HepG2 (cell line): ENCODE results near the gene ZNF653. TPM values are rescaled to one million over a fixed set of nuclear protein-coding genes. Genes with fewer than 3 reads are reported as not detected.

Source experiments
- CAMTA2 ChIP-seq: sonication (generic); formaldehyde crosslinking; IDR thresholded peaks from 2 replicates; pipeline ENCODE4 v1.4.0; 2020; ENCODE audit warnings: mild to moderate bottlenecking, missing genetic modification reagents, borderline replicate concordance
- CCDC6 ChIP-seq: sonication (generic); formaldehyde crosslinking; IDR thresholded peaks from 2 replicates; pipeline ENCODE4 v1.8.1; 2022; ENCODE audit warnings: mild to moderate bottlenecking, missing genetic modification reagents, moderate library complexity
- CEBPB ChIP-seq: IDR thresholded peaks from 2 replicates; pipeline ENCODE4 v1.6.1; 2011; ENCODE audit warnings: low read depth, low read length, improper control_type of control experiment, borderline replicate concordance
- EED ChIP-seq: sonication (generic); formaldehyde crosslinking; IDR thresholded peaks from 2 replicates; pipeline ENCODE4 v1.5.0; 2020; ENCODE audit warnings: mild to moderate bottlenecking, missing genetic modification reagents
- FOXO4 ChIP-seq: sonication (generic); formaldehyde crosslinking; conservative IDR thresholded peaks from 2 replicates; pipeline ENCODE4 v1.8.1; 2023; ENCODE audit warnings: missing genetic modification reagents
- KLF9 ChIP-seq: IDR thresholded peaks from 2 replicates; pipeline ENCODE4 v1.6.1; 2016; ENCODE audit warnings: low read depth
- MED8 ChIP-seq: sonication (generic); formaldehyde crosslinking; IDR thresholded peaks from 2 replicates; pipeline ENCODE4 v1.8.1; 2023; ENCODE audit warnings: mild to moderate bottlenecking, missing genetic modification reagents; ENCODE audit not compliant: insufficient replicate concordance
- MEIS2 ChIP-seq: sonication (generic); formaldehyde crosslinking; IDR thresholded peaks from 2 replicates; pipeline ENCODE4 v1.9.0; 2021; ENCODE audit warnings: mild to moderate bottlenecking, missing genetic modification reagents
- MNT ChIP-seq: fragments of 450-650 bp; IDR thresholded peaks from 2 replicates; pipeline ENCODE4 v1.6.1; 2016
- NFYB ChIP-seq: sonication (generic); formaldehyde crosslinking; IDR thresholded peaks from 2 replicates; pipeline ENCODE4 v1.4.0; 2020; ENCODE audit warnings: missing genetic modification reagents
- NPAS2 ChIP-seq: sonication (generic); formaldehyde crosslinking; IDR thresholded peaks from 2 replicates; pipeline ENCODE4 v1.8.0; 2022; ENCODE audit warnings: mild to moderate bottlenecking, missing genetic modification reagents, borderline replicate concordance
- NR2C2 ChIP-seq: sonication (generic); formaldehyde crosslinking; IDR thresholded peaks from 2 replicates; pipeline ENCODE4 v1.4.0; 2020; ENCODE audit warnings: missing genetic modification reagents, mild to moderate bottlenecking, moderate library complexity, borderline replicate concordance
- TAF1 ChIP-seq: sonication (generic); formaldehyde crosslinking; IDR thresholded peaks from 2 replicates; pipeline ENCODE4 v1.4.0; 2020; ENCODE audit warnings: missing genetic modification reagents
- TBX2 ChIP-seq: sonication (generic); formaldehyde crosslinking; IDR thresholded peaks from 2 replicates; pipeline ENCODE4 v1.5.0; 2020; ENCODE audit warnings: missing genetic modification reagents, mild to moderate bottlenecking, borderline replicate concordance
- TFDP2 ChIP-seq: sonication (generic); formaldehyde crosslinking; IDR thresholded peaks from 2 replicates; pipeline ENCODE4 v1.4.0; 2020; ENCODE audit warnings: missing genetic modification reagents
- TIGD3 ChIP-seq: sonication (generic); formaldehyde crosslinking; IDR thresholded peaks from 2 replicates; pipeline ENCODE4 v1.5.1; 2020; ENCODE audit warnings: mild to moderate bottlenecking, missing genetic modification reagents, borderline replicate concordance
- ZFP36L2 ChIP-seq: sonication (generic); formaldehyde crosslinking; IDR thresholded peaks from 2 replicates; pipeline ENCODE4 v1.4.0; 2020; ENCODE audit warnings: missing genetic modification reagents
- ZKSCAN8 ChIP-seq: IDR thresholded peaks from 2 replicates; pipeline ENCODE4 v1.6.1; 2016; ENCODE audit warnings: borderline replicate concordance, missing genetic modification reagents, missing compliant biosample characterization
- ZNF317 ChIP-seq: sonication (generic); formaldehyde crosslinking; IDR thresholded peaks from 2 replicates; pipeline ENCODE4 v1.5.0; 2020; ENCODE audit warnings: mild to moderate bottlenecking, missing genetic modification reagents
- ZNF574 ChIP-seq: sonication (generic); formaldehyde crosslinking; IDR thresholded peaks from 2 replicates; pipeline ENCODE4 v1.4.0; 2020; ENCODE audit warnings: missing genetic modification reagents
- ZNF614 ChIP-seq: IDR thresholded peaks from 2 replicates; pipeline ENCODE4 v1.6.1; 2018; ENCODE audit warnings: missing biosample characterization, missing genetic modification reagents, inconsistent platforms, borderline replicate concordance
- polyA plus RNA-seq, 8 experiments: library from polyadenylated mRNA; depleted of rRNA in 3 of 8; stranded (reverse) in 7 of 8; unstranded in 1 of 8; fragments of >200 nt; fragmentation: Illumina TruSeq in 4 of 8; extraction: Trizol in 4 of 8; gene quantifications; 2 replicates each; pipeline versions ENCODE4 v1.2.1 to v1.2.3, GENCODE V29; 2011 to 2016; ENCODE audit warnings: low read depth in 4 of 8, missing spikeins in 1 of 8, mixed read lengths in 1 of 8; ENCODE audit not compliant: insufficient read depth in 1 of 8
- total RNA-seq, 5 experiments: library from RNA; depleted of rRNA; stranded (reverse); fragments of >200 nt; fragmentation: Illumina TruSeq; extraction: Trizol; gene quantifications; 2 replicates each; pipeline ENCODE4 v1.2.3, GENCODE V29; 2016; ENCODE audit warnings: low read depth in 1 of 5

The ZNF653 gene
- total and polyA plus RNA-seq, 2 of the 13 experiments (the other 11 are each of a cell fraction or from before 2014, with no cell fraction given) = 4.7 to 7.1 TPM

- TF ChIP-seq KLF9 (CRISPR knock-in tag) = no peak
- no peak for TF ChIP-seq TIGD3 (CRISPR knock-in tag)
- peak; percentile 82; the same call in 1 of the 2 replicates for TF ChIP-seq ZNF614 (CRISPR knock-in tag)
- peak; percentile 90 for TF ChIP-seq NFYB (CRISPR knock-in tag)
- TF ChIP-seq CCDC6 (CRISPR knock-in tag) = peak; percentile 88; the same call in 1 of the 2 replicates
- peak; percentile 90 for TF ChIP-seq MEIS2 (CRISPR knock-in tag)
- TF ChIP-seq TBX2 = peak; percentile 23; the same call in 1 of the 2 replicates
- no peak for TF ChIP-seq CAMTA2 (CRISPR knock-in tag)
- TF ChIP-seq ZKSCAN8 = no peak
- no peak for TF ChIP-seq FOXO4
- no peak for TF ChIP-seq TAF1 (CRISPR knock-in tag)
- no peak for TF ChIP-seq ZNF317 (CRISPR knock-in tag)
- TF ChIP-seq CEBPB = peak; percentile 98
- no peak for TF ChIP-seq ZFP36L2 (CRISPR knock-in tag)
- TF ChIP-seq NPAS2 = no peak
- peak; percentile 82 for TF ChIP-seq TFDP2 (CRISPR knock-in tag)
- TF ChIP-seq MED8 (CRISPR knock-in tag) = no peak
- peak; percentile 41; the same call in 1 of the 2 replicates for TF ChIP-seq NR2C2 (CRISPR knock-in tag)
- no peak for TF ChIP-seq EED
- TF ChIP-seq MNT = peak; percentile 90
- peak; percentile 89 for TF ChIP-seq ZNF574 (CRISPR knock-in tag)
Measured at GRCh38 chr19:11530432-11530831, 24.8 kb upstream of the ZNF653 start (continued).
